ENCODE data around the gene PLP2.
"Not testable (repeated sequence)": the region's sequence is repeated elsewhere in the genome, so short reads cannot be mapped to it uniquely, and the experiment has no call there.

PLP2 gene

GRCh38 chrX:49139713-49140112, 32.0 kb upstream of the PLP2 start:
- TF ChIP-seq CTCF (conservative IDR thresholded peaks at IDR 0.05; ENCODE audit: low read depth) = no peak
- no peak for DNase-seq (ENCODE audit: low spot score)
- ChIA-PET POLR2A (ENCODE audit: low non-redundant PET) (no interaction called here), CTCF (no interaction called here)
- no peak overlapping the region for H3K27ac ChIP-seq

GRCh38 chrX:49142264-49142663, 29.4 kb upstream of the PLP2 start:
- CTCF ChIA-PET; H3K27ac ChIP-seq; POLR2A ChIA-PET (ENCODE audit: low non-redundant PET); DNase-seq (ENCODE audit: low spot score): not testable (repeated sequence)

DNA sequence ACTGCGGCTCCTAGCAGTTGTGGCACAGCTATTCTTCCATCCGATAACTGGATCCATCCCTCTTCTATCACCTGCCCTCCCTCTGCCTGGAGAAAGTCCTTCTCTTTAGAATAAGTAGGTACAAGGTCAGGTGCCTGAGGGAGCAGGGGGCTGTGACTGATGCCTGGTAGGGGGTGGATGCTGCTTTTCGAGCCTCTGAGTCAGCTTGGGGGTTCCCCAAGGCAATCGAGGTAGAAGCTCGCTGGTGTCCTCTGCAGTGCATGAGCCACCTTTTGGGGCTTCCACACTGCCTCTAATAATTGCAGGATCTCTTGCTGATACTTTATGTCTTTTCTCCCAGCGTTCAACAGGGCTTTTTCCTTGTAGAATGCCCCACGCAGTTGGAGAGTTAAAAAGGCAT, 28.5 kb upstream of the PLP2 start:
- POLR2A ChIA-PET (ENCODE audit: low non-redundant PET); DNase-seq (ENCODE audit: low spot score); CTCF ChIA-PET; H3K27ac ChIP-seq: not testable (repeated sequence)

DNA sequence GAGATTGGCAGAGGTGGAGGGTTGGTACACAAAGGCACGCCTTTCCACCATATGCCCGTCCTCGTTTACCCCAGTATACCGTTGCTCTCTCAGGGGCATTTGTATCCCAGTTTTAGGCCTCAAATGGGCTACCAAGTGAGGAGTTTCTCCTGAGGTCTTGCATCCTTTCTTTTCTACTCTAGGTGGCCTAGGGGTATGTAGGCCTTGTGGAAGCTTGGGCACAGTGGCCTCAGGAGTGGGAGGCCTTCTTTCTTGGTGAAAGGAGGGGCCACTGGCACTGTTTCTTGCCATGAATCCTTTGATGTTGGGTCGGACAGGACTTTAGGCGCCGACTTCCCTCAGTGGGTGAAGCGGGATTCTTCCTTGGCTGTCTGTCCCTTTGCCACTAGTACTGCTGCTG, 24.4 kb upstream of the PLP2 start:
- ChIA-PET CTCF (no interaction called here), POLR2A (ENCODE audit: low non-redundant PET) (no interaction called here)
- H3K27ac ChIP-seq = no peak overlapping the region
- no peak for TF ChIP-seq CTCF (conservative IDR thresholded peaks at IDR 0.05; ENCODE audit: low read depth)
- no peak for DNase-seq (ENCODE audit: low spot score)

GRCh38 chrX:49147936-49148335, 23.8 kb upstream of the PLP2 start:
- CTCF ChIA-PET = no interaction called here
- TF ChIP-seq CTCF (conservative IDR thresholded peaks at IDR 0.05; ENCODE audit: low read depth) = no peak
- no peak for DNase-seq (ENCODE audit: low spot score)
- POLR2A ChIA-PET (ENCODE audit: low non-redundant PET) = no interaction called here
- no peak overlapping the region for H3K27ac ChIP-seq

DNA sequence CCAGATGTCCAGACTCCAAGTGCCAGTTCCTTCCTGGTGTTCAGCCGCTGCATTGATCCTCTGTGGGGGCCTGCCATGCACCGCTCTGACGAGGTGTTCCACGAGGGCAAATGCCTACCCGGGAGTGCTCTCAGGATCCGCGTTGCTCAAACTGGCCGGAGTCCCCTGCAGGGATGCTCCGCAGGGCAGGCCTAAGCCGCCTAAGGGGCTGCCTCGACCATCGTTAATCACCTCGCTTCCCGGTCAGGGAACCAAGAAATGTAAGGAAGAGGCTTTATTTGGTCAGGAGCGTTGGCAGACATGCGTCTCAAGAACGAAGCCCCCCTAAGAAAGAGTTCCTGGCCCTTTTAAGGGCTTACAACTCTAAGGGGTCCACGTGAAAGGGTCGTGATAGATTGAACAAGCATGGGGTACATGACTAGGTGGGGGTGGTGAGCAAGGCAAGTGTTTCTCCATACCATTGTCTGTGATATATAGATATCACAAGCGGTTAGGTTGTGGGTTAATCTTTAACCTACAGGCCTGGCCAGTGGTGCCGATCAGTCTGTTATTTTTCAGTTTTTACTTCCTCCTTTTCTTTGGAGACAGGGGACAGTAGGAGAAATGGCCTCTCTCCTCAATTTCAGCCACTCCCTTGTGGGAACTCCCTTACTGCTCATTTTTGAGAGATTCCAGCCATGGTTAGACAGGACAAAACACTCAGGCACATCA, 23.2 kb upstream of the PLP2 start:
- POLR2A ChIA-PET (ENCODE audit: low non-redundant PET); DNase-seq (ENCODE audit: low spot score); H3K27ac ChIP-seq; CTCF ChIA-PET: not testable (repeated sequence)

DNA sequence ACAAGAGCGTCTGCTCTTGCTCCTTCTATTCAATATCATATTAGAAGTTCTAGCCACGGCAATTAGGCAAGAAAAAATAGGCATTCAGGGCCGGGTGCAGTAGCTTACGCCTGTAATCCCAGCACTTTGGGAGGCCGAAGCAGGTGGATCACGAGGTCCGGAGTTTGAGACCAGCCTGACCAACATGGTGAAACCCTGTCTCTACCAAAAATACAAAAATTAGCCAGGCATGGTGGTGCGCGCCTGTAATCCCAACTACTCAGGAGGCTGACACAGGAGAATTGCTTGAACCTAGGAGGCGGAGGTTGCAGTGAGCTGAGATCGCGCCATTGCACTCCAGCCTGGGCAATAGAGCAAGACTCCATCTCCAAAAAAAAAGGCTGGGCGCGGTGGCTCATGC, 22.4 kb upstream of the PLP2 start:
- DNase-seq (ENCODE audit: low spot score); POLR2A ChIA-PET (ENCODE audit: low non-redundant PET); H3K27ac ChIP-seq: not testable (repeated sequence)
- CTCF ChIA-PET = interaction anchor here (0.7 kb wide), 1 partner anchor 497 kb away, joined by 6 read pairs; no protein-coding TSS in a partner anchor

DNA sequence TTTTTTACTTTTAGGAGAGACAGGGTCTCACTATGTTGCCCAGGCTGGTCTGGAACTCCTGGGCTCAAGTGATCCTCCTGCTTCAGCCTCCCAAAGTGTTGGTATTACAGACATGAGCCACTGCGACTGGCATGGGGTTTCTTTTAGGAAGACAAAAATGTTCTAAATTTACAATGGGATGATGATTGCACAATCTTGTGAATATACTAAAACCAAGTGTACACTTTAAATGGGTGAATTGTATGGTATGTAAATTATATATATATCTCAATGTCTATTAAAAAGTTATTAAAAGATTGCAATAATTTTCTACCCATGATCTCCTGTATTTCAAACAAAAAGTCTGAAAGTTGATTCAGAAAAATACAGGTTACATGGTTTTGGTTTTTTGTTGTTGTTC, 18.2 kb upstream of the PLP2 start:
- ChIA-PET POLR2A (ENCODE audit: low non-redundant PET) (no interaction called here), CTCF (interaction anchor here (0.6 kb wide), 1 partner anchor 22 kb away, joined by 4 read pairs; no protein-coding TSS in a partner anchor)
- TF ChIP-seq CTCF (conservative IDR thresholded peaks at IDR 0.05; ENCODE audit: low read depth) = no peak
- no peak for DNase-seq (ENCODE audit: low spot score)
- no peak overlapping the region for H3K27ac ChIP-seq

All from RWPE1 (cell line).